Measurements from ENCODE around the gene ZBTB37.
"Not testable (repeated sequence)": the region's sequence is repeated elsewhere in the genome, so short reads cannot be mapped to it uniquely, and the experiment has no call there.

The ZBTB37 gene

DNA sequence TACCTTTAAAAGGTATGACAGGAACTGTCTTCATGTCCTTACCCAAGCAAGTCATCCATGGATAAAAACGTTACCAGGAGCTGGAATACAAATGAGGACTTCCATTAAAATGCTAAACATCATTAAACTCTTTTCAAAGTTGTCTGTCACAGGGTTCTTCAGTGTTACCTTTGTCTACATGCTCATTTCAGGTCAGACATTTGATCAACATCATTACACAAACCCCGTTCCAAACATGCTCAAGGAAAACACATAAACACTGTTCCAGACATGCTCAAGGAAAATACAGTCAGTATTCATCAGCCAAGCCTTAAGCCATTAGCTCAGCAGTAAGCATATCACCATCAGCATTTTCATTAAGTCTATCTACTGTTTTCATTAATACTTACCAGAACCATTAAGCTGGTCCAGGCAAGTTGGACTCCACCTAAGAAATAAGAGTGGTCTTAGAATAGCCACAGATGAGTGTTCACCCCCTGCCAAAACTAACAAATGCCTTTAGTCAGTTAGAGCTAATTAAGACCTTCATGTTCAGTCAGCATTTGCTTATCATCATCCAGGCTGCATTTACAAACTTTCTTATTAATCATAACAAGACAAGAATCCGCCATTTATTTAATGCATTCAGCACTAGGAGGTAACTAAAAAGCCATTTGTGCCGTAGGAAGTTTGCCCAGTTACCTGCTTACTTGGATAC is 2.6 kb upstream of the ZBTB37 start:
- DNase-seq, result no peak

DNA sequence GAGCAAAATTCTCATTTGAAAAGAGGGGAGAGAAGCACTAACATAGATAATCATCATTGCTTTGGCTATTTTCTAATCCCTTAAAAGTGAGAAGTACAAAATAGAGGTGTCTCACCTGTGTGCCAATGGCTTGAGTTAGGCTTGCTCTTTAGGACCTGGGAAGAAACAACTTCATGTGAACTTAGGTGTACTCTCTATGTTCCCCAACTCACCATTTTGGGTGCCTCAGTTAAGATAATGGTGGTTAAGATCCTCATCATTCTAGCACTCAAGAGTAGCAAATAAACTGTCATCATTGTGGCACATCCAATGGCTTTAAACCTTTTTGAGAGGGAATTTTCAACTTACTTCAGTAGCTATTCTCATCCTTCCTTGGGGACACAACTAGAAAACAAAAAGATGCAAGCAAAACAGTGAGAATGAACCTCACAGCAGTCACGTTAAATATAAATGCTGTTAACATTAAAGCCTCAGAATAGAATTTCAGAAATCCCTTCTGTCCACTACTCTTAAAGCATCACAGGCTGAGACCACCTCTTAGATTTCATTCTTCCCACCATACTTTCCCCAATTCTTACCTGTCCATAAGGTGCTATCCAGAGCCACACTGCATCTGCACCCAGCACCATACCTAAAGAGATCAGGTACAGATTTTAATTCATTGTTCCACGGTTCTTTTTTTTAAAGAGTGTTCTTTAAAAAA is 1.6 kb upstream of the ZBTB37 start:
- no peak for DNase-seq

- DNase-seq, result no peak
These were observed 933 bp upstream of the ZBTB37 start for GRCh38 chr1:173867141-173867752.

DNA sequence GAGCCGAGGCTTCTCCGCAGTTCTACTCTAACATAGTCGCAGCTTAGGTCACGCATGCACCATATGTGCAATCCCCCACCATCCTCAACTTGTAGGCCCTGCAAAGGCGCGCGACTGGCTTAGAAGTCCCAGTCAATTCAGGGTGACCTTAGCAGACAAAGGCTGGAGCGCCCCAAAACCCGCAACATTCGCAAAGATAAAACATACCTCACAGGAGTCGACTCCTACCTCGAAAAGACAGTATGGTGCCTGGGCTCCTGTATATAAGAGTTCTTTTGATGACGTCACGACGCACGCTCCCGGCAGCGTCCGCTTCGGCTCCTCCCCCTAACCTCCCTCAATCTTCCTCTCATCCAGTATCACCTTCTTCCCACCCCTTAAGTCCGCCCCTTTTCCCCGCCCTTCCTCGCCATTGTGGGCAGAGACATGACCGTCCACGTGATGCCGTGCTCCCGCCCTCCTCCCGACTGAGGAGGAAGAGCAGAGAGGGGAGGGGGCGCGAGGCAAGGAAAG is 371 bp upstream of the ZBTB37 start, which contains the start of gene GAS5:
Gene GAS5, minus strand, starts transcription at position 237 of the 513 bp plus-strand sequence.
- peak; percentile 92 for DNase-seq

- no peak for DNase-seq
These were observed 810 bp downstream of the ZBTB37 start for GRCh38 chr1:173869021-173869359.

DNA sequence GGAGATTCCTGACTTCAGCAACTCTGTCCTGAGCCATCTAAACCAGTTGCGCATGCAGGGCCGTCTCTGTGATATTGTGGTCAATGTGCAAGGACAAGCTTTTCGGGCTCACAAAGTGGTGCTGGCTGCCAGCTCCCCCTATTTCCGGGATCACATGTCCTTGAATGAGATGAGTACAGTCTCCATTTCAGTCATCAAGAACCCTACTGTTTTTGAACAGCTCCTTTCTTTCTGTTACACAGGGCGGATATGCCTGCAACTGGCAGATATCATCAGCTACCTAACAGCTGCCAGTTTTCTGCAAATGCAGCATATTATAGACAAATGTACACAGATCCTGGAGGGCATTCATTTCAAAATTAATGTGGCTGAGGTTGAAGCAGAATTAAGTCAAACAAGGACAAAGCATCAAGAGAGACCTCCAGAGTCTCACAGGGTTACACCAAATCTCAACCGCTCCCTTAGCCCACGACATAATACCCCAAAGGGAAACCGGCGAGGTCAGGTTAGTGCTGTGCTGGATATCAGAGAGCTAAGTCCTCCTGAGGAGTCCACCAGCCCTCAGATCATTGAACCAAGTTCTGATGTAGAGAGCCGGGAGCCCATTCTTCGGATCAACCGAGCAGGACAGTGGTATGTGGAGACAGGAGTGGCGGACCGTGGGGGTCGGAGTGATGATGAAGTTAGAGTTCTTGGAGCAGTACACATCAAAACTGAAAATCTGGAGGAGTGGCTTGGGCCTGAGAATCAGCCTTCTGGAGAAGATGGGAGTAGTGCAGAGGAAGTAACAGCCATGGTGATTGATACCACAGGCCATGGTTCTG is 2.3 kb downstream of the ZBTB37 start:
- no peak for DNase-seq

- DNase-seq, result no peak
These were observed 2.9 kb downstream of the ZBTB37 start for GRCh38 chr1:173871091-173871490.

- DNase-seq, result no peak
These were observed 3.3 kb downstream of the ZBTB37 start for GRCh38 chr1:173871500-173871899.

DNA sequence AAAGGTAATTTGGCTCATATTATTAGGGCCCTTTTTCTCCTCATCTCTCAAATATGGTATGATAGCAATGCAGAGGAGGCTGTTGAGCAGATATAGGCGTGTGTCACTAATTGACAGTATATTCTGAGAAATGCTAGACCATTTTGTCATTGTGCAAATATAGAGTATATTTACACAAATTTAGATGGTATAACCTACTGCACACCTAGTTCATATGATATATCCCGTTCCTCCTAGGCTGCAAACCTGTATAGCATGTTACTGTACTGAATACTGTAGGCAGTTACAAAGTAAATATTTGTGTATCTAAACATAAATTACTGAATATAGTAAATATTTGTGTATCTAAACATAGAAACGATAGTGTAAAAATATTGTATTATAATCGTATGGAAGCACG is 8.6 kb downstream of the ZBTB37 start:
- no peak for DNase-seq

DNA sequence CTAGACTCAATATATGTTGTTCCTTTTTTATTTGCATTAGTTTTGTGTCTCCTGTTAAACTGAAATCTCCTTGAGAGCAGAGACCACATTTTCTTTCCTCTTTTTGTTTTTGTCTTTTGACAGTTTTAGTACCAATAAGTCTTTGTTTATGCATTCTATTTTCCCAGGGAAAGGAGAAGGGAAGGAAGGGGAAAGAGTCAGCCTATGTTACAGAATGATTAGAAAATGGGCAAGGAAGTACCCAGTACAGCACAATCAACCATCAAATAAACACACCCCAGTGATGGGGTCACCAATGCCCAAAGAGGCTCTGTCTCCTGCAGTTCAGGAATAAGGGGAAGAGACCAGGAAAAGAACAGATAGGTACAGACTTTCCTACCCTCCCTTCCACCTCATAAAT is 10.1 kb downstream of the ZBTB37 start:
- DNase-seq, result no peak

DNA sequence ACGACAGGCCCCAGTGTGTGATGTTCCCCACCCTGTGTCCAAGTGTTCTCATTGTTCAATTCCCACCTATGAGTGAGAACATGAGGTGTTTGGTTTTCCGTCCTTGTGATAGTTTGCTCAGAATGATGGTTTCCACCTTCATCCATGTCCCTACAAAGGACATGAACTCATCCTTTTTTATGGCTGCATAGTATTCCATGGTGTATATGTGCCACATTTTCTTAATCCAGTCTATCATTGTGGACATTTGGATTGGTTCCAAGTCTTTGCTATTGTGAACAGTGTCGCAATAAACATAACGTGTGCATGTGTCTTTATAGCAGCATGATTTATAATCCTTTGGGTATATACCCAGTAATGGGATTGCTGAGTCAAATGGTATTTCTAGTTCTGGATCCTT is 12.9 kb downstream of the ZBTB37 start:
- DNase-seq, result not testable (repeated sequence)

DNA sequence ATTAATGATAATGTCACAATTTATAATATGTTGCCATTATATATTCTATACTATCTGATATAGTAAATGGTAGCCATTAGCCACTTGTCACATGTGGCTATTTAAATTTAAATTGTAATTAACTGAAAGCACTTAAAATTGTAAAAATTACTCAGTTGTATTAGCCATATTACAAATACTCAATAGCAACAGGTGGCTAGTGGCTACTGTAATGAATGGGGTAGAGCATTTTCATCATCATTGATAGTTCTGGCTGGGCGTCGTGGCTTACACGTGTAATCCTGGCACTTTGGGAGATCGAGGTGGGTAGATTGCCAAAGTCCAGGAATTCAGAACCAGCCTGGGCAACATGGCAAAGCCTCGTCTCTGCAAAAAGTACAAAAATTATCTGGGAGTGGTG is 16.5 kb downstream of the ZBTB37 start:
- no peak for DNase-seq

DNA sequence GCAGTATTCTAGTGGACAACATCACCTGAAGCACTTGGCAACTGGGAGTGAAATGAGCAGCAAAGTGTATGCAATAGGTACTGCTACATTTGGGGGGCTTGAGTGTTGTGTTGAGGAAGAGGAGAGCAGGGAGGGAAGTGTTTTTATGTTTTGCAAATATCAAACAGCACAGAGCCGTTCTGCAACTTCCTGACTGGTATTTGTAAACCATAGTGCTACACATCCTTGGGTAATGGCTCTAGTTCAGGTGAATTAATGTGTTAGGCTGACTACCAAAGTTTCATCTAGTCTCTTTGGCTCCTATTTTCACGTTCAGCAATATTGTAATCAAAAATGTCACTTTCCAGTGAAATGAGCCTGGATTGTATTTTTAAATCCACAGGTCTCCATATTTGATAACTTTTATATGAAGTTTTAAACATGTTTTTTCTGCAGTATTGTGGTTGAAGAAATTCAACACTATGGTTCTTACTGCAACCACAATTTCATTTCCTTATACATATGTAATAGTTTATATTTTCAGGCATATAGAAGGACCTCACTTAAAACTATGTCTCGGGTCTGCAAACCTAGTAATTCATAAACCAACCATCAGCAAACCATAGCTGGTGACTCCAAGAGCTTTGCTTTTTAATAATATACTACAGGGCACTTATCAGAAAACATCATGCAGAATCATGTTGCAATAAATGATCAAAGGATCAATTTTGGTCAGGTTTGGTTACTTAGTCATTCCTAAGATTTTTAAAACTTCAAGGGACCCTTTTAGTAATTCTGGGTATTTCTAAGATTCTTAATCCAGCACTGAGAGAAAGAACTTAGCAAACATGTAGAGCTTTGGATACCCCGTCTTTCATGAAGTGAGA is 18.8 kb downstream of the ZBTB37 start:
- no peak for DNase-seq

DNA sequence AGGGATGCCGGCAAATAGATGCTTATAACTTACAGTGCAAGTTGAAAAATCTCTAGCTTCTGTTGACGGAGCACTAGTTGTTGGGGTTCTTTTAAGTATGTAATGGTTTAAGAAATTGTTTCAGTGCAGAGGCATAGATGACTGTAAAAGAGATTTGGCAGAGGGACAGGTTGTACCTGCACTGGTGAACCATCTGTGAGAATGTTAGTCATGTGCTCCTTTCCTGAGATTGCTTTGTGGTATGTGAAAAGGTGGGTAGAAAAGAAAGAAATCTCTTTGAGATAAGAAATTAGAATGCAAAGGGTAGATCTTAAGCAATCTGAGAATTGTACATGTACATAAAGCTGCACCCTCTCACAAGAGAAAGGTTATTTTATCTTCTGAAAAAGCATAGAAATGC is 19.4 kb downstream of the ZBTB37 start:
- DNase-seq, result no peak

DNA sequence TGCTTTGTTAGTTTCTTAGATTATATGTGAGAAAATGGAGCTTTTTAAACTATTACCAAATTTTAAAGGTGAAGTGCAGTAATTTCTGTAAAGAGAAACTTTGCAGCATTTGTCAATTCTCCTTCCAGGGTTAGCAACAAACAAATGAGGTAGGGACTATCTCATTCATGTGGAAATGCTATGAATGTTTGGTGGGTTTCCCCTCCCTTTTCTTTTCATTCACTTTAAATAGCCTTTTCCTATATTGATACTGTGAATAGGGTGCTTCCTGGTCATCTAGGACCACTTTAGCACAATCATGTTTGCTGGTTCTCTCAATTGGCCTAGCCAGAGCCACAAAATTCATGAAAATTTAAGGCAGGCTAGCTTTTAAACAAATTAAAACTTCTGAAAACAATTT is 20.6 kb downstream of the ZBTB37 start:
- no peak for DNase-seq

DNA sequence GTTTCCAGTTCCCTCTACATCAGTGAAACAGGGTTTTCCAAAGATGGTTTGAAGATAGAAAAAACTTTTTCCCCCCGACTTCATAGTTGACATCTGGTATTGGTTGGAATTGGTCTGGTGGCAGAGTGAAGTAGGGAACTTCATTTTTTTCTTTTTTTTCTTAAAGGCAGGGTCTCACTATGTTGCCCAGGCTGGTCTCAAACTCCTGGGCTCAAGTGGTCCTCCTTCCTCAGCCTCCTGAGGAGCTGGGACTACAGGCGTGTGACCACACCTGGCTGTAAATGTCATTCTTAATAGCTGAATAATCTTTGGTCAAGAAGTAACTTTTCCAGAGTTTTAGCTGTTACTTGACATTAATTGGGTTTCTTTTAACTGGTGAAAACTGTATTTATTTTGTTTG is 21.7 kb downstream of the ZBTB37 start:
- no peak for DNase-seq

GRCh38 chr1:173893611-173894010 is 25.4 kb downstream of the ZBTB37 start:
- DNase-seq, result no peak

DNA sequence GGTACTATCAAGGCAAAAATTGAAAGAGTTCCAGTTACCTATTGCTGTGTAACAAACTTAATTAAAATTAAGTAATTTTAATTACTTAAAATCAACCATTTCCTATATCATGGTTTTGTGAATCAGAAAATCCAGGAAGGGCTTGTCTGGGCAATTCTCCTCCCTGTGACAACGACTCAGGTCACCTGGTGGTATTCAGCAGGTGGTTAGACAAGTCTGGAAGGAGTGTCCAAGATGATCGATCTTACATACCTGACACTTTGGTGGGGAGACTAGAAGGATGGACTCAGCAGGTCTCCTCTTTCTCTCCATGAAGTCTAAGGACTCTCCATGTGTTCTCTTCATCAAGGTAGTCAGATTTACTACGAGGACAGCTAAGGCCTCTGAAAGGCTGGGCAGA is 26.0 kb downstream of the ZBTB37 start:
- DNase-seq, result no peak

- DNase-seq, result no peak
These were observed 32.2 kb downstream of the ZBTB37 start for GRCh38 chr1:173900427-173900826.

GRCh38 chr1:173900992-173901391 is 32.8 kb downstream of the ZBTB37 start:
- DNase-seq, result no peak

DNA sequence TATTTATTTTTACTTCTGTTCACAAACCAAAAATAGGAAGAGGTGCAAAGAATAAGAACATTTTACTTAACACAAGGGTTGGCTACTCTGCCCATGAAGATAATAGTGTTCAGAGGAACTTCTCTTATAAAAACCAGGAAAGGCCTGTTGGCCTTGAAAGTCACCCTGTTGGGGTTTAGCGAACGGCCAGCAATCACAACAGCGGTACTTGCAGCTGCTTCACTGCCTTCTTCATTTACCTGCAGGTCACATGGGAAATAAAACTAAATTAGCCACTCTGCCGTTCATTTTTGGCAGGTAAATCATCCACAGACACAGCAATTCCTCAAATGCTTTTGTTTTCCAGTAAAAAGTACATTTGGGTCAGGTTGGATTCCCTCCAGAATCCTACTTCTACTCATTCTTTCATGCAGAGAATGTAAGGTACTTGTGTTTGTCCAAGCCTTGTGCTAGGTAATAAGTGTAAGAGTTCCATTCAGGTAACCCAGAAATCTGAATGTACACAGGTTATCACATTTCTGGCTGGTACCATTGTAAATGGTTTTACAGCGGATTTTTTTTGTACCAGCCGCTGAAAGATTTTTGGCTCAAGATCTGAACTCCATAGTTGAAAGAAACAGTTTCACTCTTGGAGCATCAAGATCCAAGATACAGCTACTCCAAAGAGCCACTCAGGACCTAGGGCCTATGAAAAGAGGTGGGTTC is 35.8 kb downstream of the ZBTB37 start:
- no peak for DNase-seq

Measured in right kidney (tissue), 1 donor.